HG02981 (cell line): ENCODE measurements around the gene MYMK.

Source experiments
- ATAC-seq: cut with Tn5 transposase; IDR thresholded peaks from one replicate; pipeline ENCODE4 v1.9.1; 2021; ENCODE audit warnings: mild to moderate bottlenecking, moderate library complexity; ENCODE audit not compliant: unreplicated experiment

Gene MYMK

DNA sequence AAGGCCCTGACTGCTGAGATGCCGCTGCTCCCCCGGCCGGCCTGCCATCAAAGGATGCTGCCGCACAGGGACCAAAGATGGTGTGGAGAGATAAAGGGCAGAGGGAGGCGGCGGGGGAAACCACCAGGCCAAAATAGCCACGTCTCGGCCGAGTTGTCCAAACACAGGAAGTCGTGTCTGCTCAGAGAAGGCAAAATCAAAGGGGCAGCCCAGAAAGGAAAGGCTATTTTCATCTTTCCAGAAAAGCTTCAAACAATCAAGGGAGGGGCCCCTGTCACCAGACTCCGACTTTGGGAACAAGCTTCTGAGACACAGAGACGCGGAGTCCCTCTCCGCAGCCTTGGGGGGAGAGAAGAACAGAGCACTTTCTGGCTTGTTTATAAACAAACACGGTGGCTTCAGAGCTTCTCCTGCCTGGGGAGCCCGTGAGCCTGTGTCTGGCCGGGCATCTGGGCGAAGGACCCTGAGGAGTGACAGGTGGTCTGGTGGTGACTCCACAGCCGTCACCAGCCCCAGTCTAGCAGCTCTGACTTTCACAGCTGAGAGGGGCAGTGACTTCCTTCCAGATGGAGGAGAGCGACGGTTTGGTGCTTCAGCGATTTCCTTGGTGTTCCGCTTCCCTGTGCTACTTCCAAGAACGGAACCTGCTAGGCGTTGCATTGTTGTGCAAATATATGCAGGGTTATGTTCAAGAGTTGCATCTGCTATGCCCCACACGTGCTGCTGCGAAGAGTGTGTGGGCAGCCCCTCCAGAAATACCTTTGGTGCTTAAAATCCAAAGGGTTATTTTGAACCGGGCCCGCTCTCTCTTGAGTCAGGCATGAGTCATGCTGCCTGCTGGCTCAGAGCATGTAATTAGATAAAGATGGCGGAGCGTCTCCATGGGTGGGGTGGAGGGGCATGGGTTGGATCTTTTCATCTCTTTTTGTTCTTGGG, 33.7 kb upstream of the MYMK start:
- ATAC-seq, result peak; percentile 45

DNA sequence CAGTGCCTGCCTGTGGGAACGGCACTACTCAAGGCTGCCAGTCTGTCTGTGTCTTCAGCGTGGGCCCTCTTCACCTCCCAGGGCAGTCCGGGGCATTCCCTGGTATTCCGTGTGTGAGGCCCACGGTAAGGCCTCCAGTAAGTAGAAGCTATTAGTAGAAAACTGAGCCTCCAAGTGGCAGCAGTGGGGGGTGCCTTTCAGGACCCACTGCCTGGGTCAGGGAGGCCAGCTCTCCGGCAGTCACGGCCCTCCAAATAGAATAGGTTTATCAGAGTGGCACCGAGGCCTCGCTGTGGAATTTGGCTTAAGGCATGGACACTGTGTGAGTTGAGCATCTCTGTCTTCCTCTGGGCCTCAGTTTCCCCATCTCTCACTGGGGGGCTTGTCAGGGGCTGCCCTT, 32.8 kb upstream of the MYMK start:
- ATAC-seq, result no peak

DNA sequence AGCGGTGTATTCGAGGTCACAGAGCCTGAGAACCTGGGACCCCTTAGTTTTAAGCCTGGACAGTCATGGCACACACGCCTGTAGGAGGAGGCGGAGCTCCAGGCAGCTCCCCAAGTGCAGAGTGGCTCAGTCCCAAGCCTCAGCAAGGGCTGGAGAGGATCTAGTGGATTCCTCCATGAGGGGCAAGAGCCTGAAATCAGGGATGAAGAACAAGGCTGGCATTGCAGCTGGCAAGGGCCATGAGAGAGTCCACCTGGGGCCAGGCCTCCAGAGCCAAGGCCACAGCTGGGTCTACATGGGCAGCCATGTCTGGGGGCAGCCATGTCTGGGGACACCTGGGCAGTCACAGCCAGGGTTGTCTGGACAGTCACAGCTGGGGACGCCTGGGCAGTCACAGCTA, 31.6 kb upstream of the MYMK start:
- no peak for ATAC-seq

DNA sequence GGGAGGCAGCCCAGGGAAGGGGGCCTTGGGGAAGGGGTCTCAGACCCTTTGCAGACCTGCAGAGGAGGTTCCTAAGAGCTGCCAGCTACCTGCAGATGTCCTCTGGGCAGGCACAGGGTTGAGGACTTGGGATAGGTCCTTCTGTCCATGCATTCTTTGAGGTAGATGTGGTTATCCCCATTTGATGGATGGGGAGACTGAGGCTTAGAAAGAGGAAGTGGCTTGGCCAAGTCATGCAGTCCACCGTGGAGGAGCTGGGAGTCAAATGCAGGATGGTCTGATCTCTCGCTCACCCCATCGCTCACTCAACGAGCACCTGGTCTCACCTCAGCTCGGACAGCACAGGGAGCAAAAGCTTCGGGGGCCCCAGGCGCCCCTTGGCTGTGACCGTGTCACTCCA, 30.0 kb upstream of the MYMK start:
- no peak for ATAC-seq

DNA sequence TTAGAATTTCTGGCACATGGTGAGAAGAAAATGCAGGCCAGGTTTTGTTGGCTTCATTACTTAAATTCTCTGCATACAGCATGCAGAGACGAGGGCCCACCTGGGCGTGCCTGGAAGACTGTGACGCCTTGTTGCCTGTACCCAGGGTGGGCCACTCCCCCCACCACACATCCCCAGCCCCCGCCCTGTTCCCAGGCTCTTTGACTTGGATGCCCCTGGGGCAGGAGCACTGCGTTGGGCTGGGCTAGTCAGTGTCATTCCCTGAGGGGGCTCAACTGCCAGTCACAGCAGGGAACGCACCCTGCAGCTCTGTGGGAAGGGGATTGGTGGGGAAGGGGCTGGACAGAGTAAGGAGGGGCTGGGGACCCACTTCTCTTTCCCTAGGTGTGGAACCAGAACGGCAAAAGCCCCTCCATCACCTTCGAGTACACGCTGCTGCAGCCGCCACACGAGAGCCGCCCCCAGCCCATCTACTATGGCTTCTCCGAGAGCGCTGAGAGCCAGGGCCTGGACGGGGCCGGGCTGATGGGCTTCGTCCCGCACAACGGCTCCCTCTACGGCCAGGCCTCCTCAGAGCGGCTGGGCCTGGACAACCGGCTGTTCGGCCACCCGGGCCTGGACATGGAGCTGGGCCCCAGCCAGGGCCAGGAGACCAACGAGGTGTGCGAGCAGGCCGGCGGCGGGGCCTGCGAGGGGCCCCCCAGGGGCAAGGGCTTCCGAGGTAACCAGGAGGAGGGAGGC, 29.4 kb upstream of the MYMK start:
- no peak for ATAC-seq

DNA sequence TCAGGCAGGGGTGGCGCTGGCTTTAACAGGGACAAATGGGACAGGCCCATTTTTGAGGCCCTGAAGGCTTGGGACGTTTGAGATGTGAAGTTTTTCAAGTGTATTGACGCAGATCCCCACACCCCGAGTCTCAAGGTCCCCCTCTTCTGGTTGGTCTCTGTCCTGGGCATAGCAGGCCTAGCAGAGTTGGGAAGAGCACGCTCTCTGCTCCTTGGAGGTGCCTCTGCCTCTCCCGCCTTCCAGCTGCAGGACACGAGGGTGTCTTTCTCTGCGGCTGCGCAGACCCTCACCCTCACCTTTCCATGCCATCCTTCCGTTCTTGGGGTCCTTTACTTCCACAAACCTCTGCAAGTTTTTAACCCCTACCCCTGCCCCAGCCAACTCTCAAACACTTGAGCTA, 28.4 kb upstream of the MYMK start:
- no peak for ATAC-seq

DNA sequence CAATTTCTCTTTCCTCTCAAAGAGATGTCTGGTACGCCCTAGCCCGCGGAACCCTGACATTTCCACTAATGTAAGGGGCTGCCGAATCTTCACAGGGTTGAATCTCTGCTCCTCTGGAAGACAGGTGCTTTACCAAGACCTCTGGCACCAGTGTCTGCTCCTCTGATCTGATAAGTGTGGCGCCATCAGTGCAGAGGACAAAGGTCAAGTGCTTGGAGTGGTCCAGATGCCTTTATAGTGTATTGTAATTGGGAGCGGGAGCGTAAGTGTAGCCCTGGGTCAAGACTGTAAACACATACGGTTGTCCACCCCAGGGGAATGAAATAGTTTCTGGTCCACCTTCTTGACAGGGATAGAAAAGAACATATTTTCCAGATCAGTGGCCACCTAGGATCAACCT, 27.5 kb upstream of the MYMK start:
- no peak for ATAC-seq

DNA sequence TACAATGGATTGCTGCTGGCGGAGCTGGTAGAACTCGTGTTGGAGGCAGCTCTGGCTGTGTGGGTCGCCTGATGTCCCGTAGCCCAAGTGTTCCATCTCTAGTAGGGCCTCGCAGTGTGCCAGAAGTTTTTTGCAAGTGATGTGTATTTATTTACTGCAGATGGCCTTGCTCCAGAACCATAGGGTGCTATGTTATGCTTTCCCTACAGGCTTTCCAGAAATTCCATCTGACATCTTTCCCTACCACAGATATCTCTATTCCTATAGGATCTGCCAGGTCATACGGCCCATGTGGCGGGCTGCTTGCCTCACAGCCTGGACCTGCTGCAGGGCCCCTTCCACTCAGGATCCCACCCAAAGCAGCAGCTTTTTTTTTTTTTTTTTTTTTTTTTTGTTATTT, 26.7 kb upstream of the MYMK start:
- no peak for ATAC-seq

DNA sequence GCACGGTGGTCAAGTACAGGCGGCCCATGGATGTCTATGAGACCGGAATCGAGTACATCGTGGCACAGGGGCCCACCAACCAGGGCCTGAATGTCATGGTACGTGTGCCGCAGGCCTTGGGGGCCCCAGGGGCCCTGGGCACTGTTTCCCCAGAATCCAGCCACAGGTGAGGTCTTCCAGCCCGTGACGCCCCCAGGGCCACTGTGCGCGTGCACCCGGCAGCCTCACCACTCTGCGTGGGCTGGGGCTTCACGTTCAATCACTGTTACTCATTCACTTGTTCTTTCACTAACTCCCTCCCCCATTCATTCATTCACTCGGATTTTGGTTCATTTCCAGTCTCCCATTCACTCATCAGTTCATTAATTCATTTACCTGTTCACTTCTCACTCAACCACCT, 22.4 kb upstream of the MYMK start:
- ATAC-seq, result no peak

DNA sequence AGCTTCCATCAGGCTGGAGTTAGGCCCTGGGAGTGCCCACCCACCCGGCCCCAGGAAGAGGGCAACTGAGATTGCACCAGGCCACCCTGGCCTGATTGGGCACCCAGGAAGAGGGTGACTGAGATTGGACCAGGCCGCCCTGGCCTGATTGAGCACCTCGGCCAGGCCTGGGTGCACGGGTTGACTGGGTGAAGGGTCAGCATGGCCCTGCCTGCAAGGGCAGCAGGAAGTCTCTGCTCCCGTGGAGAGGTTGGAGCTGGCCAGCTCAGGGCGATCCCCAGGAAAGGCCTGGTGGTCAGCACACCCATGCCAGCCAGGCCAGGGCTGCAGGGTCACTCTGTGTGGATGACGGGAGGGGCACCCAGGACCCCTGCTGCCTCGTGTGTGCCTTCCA, 21.5 kb upstream of the MYMK start:
- no peak for ATAC-seq

DNA sequence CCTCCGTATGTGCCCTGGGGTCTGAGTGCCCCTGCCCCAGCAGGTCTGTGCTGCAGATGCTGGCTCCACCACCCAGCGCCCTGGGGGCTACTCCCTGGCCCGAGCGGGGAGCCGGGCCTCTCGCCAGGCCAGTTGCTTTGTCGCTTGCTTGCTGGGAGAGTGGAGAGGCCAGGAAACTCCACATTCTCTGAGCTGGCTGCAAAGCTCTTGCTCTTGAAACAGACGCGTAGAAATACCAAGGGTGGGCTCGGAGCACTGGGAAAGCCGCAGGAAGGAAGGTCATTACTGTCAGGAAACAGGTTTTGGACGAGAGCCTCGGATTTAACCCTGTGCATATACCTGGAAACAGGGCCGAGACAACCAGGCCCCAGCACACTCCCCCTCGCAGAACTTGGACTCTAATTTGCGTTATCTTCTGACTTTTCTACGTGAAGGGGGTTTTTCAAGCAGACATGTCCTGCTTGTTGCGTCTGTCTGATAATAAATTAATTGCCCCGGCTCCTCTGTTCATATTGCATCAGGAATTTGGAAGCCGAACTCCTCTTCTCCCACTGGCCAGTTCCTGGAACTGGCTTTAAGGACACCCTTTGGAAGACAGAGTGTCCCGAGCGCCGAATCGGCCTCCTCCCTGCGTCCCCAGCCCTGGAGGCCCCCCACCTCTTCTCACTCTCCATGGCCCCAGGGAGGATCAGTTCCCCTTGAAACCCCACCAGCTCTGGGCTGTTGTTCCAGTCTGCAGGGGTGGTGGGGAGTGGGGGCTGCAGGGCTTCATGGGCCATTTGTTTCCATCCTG, 20.9 kb upstream of the MYMK start:
- ATAC-seq, result no peak

DNA sequence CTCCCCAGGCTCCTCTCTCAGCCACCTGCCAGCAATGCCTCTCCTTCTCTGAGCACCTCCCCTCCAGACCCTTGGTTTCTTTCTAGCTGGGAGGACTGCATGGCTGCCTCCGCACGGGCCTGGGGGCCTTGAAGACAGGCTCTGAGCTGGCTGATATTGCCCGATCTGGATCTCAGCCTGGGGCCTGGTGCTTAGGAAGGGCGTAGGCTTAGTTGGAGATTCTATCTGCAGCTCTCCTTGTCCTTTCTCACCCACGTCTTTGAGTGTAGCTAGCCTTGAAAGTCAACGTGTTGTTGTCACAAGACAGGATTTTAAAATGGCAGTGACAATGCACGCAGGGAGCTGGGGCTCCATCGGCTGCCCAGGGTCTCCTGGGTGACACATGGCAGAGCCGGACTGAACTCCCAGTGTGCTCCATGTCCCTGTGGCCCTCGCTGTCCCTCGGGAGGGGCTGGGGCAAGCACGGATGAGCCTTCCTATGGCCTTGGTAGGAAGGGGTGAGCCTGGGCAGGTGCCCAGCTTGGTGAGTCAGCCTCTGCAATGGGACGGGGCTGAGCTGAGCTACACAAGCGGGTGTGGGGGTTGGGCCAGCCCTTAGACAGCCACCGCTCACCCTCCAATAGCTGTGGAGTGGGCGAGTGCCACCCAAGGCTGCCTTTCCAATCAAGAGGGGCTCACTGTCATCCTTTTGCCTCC, 19.2 kb upstream of the MYMK start:
- no peak for ATAC-seq

DNA sequence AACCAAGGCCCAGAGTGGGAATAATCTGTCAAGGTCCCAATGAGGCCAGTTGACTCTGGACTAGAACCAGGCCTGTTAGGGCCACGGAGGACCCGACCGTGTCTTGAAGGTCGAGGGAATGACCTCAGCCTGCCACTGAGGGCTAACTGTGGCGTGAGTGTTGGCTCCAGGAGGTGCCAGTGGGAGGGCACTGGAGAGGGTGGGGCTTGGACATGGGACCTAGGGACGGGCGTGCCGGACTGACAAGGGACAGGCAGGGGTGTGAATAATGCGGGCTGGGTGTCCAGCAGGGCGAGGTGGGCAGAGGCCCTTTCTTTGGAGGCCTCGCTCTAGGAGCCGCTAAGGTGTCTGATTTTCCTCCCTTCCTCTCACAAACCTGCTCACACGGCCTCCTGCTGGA, 17.2 kb upstream of the MYMK start:
- no peak for ATAC-seq

DNA sequence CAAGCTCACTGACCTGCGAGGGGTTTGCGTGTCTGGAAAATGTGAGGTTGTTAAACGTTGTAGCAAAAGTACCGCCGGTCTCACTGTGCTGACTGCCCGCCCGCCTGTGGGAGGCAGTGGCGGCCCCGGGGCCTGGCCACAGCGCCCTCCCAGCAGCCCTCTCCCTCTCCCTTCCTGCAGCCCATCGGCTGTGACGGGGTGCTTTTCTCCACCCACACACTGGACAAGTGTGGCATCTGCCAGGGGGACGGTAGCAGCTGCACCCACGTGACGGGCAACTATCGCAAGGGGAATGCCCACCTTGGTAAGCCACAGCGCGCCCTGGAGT, 15.9 kb upstream of the MYMK start:
- no peak for ATAC-seq

DNA sequence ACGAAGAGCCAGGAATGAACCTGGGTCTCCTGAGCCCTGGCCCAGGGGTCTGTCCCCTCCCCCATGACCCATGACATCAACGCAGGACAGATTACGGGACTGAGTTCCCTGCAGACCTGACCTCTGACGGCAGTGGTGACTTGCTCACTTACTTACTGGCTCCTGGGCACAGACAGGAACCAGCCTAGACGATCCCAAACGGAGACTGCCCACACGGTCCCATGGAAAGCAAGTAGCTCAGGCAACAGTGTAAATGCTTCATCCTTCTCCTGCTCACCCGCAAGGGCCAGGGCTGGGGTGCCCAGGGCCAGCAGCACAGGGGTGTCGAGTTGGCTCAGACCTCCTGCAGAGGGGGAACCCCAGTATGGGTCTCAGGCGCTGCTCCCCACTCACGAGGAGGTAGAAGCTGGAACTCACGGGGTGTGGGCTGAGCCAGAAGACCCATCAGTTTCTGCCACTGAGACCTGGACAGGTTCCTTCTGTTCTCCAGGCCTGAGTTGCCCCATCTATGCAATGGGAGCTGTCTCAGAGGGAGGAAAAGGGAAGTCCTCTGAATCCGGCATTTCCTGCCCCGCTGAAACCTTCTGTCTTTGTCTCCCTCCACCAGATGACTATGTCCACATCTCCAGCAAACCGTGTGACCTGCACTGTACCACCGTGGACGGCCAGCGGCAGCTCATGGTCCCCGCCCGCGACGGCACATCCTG, 15.4 kb upstream of the MYMK start:
- ATAC-seq, result no peak

DNA sequence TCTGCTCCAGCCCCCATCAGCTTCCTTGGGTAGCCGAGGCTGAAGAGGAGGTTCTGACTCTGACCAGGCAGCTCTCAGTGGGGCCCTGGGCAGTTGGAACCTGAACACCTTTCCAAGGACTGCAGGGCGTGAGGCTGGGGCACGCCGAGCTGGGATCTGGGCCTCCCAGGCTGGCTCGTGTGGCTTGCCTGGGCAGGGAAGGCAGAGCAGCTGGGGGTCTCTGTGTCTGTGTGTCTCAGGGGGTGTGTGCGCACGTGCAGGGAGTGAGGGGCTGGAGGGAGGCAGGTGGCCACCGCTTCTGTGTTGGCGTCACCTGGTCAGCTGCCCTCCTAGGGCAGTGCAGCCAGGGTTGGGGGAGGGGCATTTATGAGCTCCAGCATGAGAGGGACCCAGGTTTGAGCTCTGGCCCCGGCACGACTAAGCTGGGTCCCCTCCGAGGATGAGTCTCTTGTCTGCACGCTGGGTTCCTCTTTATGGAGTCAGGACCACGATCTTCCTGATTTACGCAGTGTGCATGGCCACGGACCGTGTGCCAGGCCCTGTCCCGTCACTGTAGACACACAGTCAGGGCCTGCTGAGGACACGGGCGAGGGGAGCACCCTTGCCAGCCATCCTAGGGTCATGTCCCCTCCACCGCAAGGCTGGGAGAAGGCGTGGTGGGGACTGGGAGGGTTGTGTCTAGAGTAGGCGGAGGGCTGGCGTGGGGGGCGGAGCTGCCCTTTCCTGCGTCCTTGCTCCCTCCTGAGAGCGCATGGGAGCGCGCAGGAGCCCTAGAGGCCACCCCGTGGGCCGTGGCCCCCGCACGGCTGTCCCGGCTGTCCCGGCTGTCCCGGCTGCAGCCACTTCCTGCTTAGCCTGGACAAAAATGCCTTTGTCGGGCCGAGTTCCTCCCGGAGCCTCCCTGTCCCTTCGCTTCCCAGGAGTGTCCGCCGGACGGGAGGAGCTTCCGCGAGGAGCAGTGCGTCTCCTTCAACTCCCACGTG, 14.4 kb upstream of the MYMK start:
- no peak for ATAC-seq

DNA sequence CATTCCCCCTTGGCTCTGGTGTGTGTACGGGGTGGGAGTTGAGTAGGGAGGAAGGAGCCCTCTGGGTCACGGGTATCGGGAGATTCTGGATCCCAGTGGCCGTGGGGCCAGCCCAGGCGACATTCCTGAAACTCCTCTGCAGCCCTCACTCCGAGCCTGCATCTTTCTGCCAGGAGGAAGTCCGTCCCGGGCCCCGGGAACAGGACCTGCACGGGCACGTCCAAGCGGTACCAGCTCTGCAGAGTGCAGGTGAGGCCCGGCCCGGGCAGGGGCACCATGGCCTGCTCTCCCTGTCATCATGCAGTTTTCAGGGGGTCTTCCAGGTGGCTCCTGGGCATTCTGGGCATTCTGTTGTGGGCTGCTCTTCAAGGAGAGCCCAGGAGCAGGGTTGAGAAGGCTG, 13.4 kb upstream of the MYMK start:
- ATAC-seq, result no peak

DNA sequence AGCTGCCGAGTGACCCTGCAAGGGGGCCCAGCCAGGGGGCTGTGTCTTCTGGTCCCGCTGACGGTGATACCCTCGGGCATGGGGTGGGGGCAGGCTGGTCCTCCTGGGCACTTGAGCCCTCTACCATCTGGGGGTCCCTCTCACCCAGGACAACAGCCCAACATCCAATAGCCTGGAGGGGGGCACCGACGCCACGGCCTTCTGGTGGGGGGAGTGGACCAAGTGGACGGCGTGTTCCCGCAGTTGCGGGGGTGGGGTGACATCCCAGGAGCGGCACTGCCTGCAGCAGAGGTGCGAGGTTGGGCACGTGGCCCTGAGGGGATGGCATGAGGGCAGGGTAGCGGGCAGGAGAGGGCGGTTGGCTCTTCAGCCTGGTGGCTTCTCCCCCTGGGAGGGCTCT, 12.5 kb upstream of the MYMK start:
- no peak for ATAC-seq

DNA sequence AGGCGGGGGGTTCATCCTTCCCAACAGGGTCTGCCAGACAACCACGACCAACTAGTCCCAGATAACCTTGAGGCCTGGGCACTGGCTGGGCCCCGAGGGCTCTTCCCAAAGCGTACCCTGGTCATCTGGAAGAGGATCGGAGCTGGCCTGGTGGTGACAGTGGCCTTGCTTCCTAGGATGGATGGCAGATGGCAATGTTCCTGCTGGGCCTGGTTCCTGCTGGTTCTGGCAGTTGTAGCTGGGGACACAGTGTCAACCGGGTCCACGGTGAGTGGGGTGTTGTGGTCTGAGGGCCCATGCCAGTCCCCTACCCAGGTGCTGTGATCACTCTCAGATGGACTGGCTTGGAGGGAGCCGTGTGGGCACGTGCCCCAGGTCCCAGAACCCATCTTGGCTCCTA, 11.8 kb upstream of the MYMK start:
- no peak for ATAC-seq
